ENCODE measurements around the gene TESMIN. TPM values are rescaled to one million over a fixed set of nuclear protein-coding genes. Genes with fewer than 3 reads are reported as not detected.

TESMIN gene
- total RNA-seq, 1 donor from 2014 or later: not detected

DNA sequence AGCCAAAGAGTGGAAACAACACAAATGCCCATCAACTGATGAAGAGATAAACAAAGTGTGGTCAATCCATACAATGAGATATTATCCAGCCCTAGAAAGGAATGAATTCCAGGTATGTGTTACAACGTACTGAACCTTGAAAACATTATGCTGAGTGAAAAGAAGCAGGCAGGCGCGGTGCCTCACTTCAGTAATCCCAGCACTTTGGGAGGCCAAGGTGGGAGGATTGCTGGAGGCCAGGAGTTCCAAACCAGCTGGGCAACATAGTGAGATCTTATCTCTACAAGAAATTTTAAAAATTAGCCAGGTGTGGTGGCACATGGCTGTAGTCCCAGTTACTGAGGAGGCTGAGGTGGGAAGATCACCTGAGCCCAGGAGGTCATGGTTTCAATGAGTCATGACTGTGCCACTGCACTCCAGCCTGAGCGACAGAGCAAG lies 24.6 kb upstream of the TESMIN start:
- peaks cover 94 to 100% of the 10 kb centered on the region in 2 donors for H3K36me3 ChIP-seq
- no peaks in the 10 kb centered on the region for H3K27me3 ChIP-seq
- TF ChIP-seq, protein P1, sequence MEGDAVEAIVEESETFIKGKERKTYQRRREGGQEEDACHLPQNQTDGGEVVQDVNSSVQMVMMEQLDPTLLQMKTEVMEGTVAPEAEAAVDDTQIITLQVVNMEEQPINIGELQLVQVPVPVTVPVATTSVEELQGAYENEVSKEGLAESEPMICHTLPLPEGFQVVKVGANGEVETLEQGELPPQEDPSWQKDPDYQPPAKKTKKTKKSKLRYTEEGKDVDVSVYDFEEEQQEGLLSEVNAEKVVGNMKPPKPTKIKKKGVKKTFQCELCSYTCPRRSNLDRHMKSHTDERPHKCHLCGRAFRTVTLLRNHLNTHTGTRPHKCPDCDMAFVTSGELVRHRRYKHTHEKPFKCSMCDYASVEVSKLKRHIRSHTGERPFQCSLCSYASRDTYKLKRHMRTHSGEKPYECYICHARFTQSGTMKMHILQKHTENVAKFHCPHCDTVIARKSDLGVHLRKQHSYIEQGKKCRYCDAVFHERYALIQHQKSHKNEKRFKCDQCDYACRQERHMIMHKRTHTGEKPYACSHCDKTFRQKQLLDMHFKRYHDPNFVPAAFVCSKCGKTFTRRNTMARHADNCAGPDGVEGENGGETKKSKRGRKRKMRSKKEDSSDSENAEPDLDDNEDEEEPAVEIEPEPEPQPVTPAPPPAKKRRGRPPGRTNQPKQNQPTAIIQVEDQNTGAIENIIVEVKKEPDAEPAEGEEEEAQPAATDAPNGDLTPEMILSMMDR (IDR thresholded peaks at IDR 0.05): no peak
- intact Hi-C loops (cut with DNase I): no loop called here
- H3K4me1 ChIP-seq: no peaks in the 10 kb centered on the region
- no peak for DNase-seq (ENCODE audit: low spot score in 2 of 2)
- H3K27ac ChIP-seq: no peak overlapping the region
- no peak overlapping the region for H3K4me3 ChIP-seq
- H3K9me3 ChIP-seq: no peaks in the 10 kb centered on the region

DNA sequence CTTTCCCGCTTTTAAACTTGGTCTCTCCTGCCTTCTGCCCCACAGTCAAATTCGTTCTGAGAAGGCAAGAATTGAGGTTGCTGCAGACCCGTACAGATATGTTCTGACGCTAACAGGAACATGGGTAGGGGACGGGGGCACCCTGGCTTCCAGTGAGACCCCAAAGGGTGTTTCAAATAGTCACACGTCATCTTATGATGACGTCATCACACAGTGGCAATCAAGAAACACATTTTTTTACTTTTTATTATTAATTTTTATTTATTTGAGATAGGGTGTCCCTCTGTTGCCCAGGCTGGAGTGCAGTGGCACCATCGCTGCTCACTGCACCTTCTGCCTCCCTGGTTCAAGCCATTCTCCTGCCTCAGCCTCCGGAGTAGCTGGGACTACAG lies 22.9 kb upstream of the TESMIN start:
- Histone ChIP-seq H3K4me1 (no peaks in the 10 kb centered on the region), H3K9me3 (no peaks in the 10 kb centered on the region), H3K27me3 (no peaks in the 10 kb centered on the region), H3K36me3 (peaks cover 96 to 100% of the 10 kb centered on the region in 2 donors), H3K27ac (no peak overlapping the region), H3K4me3 (no peak overlapping the region)
- no peak for DNase-seq (ENCODE audit: low spot score in 2 of 2)
- intact Hi-C loops (cut with DNase I): no loop called here
- TF ChIP-seq, protein P1 (IDR thresholded peaks at IDR 0.05): no peak

DNA sequence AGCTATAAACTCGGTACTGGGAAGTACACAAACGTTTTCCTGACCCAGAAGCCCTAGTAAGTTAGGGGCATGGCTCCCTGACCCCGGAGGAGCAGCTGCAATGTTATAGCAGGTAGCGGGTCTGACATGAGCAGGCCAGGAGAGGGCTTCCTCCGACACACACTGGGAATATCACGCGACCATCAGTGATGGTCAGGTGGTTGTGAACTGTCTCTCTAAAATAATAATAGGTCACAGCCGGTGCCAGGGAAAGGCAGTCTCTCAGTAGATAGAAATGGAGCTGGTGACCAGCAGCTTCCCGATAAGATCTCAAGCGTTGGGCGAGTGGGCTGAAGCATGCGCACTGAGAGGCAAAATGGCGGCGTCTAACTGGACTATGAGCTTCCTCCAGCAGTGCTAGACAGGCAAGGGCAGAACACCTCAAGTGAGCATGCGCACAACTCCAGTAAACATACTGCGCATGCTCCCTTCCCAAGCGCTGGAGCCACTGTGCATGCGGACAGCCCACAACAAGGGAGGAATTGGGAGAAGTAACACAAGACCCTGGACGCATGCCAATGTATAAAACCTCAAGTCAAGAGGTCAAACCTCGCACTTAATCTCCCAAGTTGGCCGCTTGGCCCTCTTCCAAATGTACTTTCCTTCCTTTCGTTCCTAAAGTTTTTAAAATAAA lies 22.3 kb upstream of the TESMIN start:
- TF ChIP-seq, protein P1 (IDR thresholded peaks at IDR 0.05): no peak
- no peaks in the 10 kb centered on the region for H3K9me3 ChIP-seq
- intact Hi-C loops (cut with DNase I): no loop called here
- H3K27ac ChIP-seq: no peak overlapping the region
- H3K27me3 ChIP-seq: no peaks in the 10 kb centered on the region
- no peak for DNase-seq (ENCODE audit: low spot score in 2 of 2)
- peaks cover 95 to 100% of the 10 kb centered on the region in 2 donors for H3K36me3 ChIP-seq
- no peak overlapping the region for H3K4me3 ChIP-seq
- no peaks in the 10 kb centered on the region for H3K4me1 ChIP-seq

DNA sequence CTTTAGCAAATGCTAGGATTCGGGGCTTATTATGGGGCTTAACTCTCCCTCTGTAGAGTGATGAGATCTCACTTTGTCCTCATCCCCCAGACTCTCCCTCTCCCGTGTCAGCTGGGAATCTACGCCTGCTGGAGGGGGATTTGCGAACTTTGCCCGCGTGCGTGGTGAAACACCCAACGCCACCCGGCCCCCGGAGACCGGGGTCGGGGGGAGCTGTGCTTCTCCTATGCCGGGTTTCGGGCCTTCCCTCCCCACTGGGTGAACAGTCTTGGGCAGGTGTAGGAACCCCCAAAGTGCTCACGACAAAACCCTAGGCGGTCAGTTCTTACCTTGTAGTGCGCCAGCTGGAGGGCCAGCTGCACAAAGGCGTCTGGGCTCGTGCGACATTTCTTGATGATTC lies 21.6 kb upstream of the TESMIN start:
- Histone ChIP-seq H3K36me3 (peaks cover 96 to 98% of the 10 kb centered on the region in 2 donors), H3K27ac (no peak overlapping the region), H3K27me3 (no peaks in the 10 kb centered on the region), H3K9me3 (no peaks in the 10 kb centered on the region), H3K4me3 (no peak overlapping the region), H3K4me1 (no peaks in the 10 kb centered on the region)
- intact Hi-C loops (cut with DNase I): no loop called here
- no peak for DNase-seq (ENCODE audit: low spot score in 2 of 2)
- TF ChIP-seq, protein P1 (IDR thresholded peaks at IDR 0.05): no peak

DNA sequence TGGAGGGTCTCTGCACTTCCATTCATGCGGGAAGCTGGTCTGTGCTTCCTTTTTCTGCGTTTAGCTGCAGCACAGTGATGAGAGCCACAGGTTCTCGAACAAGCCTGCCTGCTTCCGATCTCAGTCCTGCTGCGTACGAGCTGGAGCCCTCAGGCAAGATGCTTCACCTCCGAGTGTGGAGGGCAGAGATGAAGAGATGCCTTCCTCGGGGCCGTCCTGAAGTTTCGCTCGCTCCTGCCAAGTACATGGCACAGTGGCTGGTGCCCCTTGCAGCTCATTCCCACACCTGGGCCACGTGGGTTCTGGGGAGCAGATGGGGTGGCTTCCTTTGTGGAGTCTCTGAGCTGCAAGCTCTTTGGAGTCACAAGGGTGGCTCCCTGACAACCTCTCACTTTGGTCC lies 19.5 kb upstream of the TESMIN start:
- Histone ChIP-seq H3K9me3 (no peaks in the 10 kb centered on the region), H3K27me3 (no peaks in the 10 kb centered on the region), H3K36me3 (peaks cover 92 to 97% of the 10 kb centered on the region in 2 donors), H3K4me1 (no peaks in the 10 kb centered on the region), H3K4me3 (no peak overlapping the region), H3K27ac (no peak overlapping the region)
- TF ChIP-seq, protein P1 (IDR thresholded peaks at IDR 0.05): no peak
- intact Hi-C loops (cut with DNase I): no loop called here
- no peak for DNase-seq (ENCODE audit: low spot score in 2 of 2)

Measured in ascending aorta (tissue), 2 donors.